ENCODE data around the gene HAVCR2. TPM values are rescaled to one million over a fixed set of nuclear protein-coding genes. Genes with fewer than 3 reads are reported as not detected.

Gene HAVCR2
- total RNA-seq, 3 donors from 2014 or later (not counting 1 experiment from before 2014, with no cell fraction given): 60.0 to 92.2 (median 74.3) TPM

DNA sequence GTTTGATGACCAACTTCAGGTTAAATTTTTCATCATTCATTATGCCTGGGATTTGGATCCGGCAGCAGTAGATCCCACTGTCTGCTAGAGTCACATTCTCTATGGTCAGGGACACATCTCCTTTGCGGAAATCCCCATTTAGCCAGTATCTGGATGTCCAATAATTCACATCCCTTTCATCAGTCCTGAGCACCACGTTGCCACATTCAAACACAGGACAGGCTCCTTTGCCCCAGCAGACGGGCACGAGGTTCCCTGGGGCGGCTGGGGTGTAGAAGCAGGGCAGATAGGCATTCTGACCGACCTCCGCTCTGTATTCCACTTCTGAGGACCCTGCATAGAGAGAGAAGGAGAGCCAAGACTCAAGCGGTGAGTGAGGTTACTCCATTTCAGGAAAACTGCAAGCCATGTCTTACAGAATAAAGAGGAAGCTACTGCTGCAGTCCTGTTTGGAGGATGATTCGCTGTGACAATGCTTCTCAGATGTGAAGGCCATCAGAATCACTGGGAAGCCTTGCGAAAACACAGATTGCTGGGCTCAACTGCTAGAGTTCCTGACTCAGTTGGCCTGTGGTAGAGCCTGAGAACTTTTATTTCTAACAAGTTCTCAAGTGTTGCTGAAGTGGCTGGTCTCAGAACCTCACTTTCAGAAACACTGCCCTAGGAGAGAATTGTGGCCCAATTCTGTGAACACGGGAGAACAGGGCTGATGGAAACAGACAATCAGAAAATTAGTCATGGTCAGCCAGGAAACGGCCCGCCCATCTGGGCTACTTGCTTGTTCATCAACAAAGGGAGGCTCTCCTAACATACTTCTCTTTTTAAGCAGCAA lies 2.0 kb downstream of the HAVCR2 start:
- DNase-seq (peak; percentile 7 to 44), ATAC-seq (peak; percentile 37 to 43 (median 40))
- H3K9me3 ChIP-seq (ENCODE audit: control insufficient read depth, insufficient read depth, low read length): no peaks in the 10 kb centered on the region
- Mint-ChIP-seq H3K27me3 (ENCODE audit: low read depth in 2 of 2) (no peaks in the 10 kb centered on the region), H3K27ac (peak overlapping the region; percentile 95 to 97), H3K4me3 (peak overlapping the region; percentile 94), H3K36me3 (peaks cover 13% of the 10 kb centered on the region), H3K4me1 (peaks cover 64 to 65% of the 10 kb centered on the region in 2 donors), H3K9me3 (no peaks in the 10 kb centered on the region)
- H3K4me3 ChIP-seq (ENCODE audit: low read length): peak overlapping the region; percentile 52
- WGBS (ENCODE audit: insufficient coverage): 62% methylated on average over 14 of the region's 14 CpGs
- intact Hi-C loops (cut with micrococcal nuclease): loop anchor here (5.0 kb wide), 1 partner anchor 185 kb away; no protein-coding TSS in a partner anchor
- peaks cover 28% of the 10 kb centered on the region for H3K36me3 ChIP-seq (ENCODE audit: control insufficient read depth, insufficient read depth, low read length)
- no peaks in the 10 kb centered on the region for H3K27me3 ChIP-seq (ENCODE audit: control insufficient read depth, insufficient read depth, low read length)
- H3K27ac ChIP-seq (ENCODE audit: low read length): peak overlapping the region; percentile 73
- peaks cover 46% of the 10 kb centered on the region for H3K4me1 ChIP-seq (ENCODE audit: control insufficient read depth, insufficient read depth, low read length)
- TF ChIP-seq CTCF (IDR thresholded peaks at IDR 0.05): no peak

DNA sequence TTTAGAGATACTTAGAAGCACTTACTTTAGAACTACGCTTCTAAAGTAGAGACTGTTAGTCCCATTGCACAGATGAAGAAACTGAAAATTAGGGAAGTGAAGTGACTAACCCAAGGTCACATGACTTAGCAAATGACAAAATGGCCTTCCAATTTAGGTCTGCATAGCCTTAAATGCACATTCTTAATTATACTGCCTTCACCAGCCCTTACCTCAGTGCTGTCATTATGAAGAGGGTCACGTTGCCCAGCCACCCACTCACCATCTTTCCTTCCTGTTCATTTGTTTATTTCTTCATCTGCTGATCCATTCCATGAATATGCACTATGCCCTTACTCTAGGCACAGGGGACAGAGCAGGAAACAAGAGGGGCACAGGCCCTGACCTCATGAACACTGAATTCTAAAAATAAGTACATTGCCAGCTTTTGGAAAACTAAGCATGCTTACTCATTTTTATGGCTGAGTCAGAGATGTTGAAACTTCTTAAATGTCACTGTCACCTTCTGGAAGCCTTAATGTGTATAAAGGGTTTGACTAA lies 8.6 kb downstream of the HAVCR2 start:
- Histone ChIP-seq H3K4me1 (ENCODE audit: control insufficient read depth, insufficient read depth, low read length) (peaks cover 2% of the 10 kb centered on the region), H3K9me3 (ENCODE audit: control insufficient read depth, insufficient read depth, low read length) (no peaks in the 10 kb centered on the region), H3K36me3 (ENCODE audit: control insufficient read depth, insufficient read depth, low read length) (peaks cover 53% of the 10 kb centered on the region), H3K4me3 (ENCODE audit: low read length) (no peak overlapping the region), H3K27ac (ENCODE audit: low read length) (no peak overlapping the region), H3K27me3 (ENCODE audit: control insufficient read depth, insufficient read depth, low read length) (no peaks in the 10 kb centered on the region)
- no peak for TF ChIP-seq CTCF (IDR thresholded peaks at IDR 0.05)
- ATAC-seq: peak in 2 of 3 donors; percentile 5 to 34
- Mint-ChIP-seq H3K36me3 (peaks cover 13% of the 10 kb centered on the region), H3K4me3 (no peak overlapping the region), H3K9me3 (no peaks in the 10 kb centered on the region), H3K27me3 (ENCODE audit: low read depth in 2 of 2) (no peaks in the 10 kb centered on the region), H3K4me1 (peaks cover 30 to 38% of the 10 kb centered on the region in 2 donors), H3K27ac (peak overlapping the region; percentile 81 to 95)
- no peak for DNase-seq
- intact Hi-C loops (cut with micrococcal nuclease): no loop called here
- whole genome bisulfite sequencing (ENCODE audit: insufficient coverage): 57% methylated on average over 2 of the region's 2 CpGs

GRCh38 chr5:157088342-157088990 lies 20.4 kb downstream of the HAVCR2 start:
- Mint-ChIP-seq H3K9me3 (no peaks in the 10 kb centered on the region), H3K4me3 (no peak overlapping the region), H3K4me1 (peaks cover 4 to 12% of the 10 kb centered on the region in 2 donors), H3K27ac (peak overlapping the region; percentile 49 to 74), H3K27me3 (ENCODE audit: low read depth in 2 of 2) (no peaks in the 10 kb centered on the region), H3K36me3 (peaks cover 41% of the 10 kb centered on the region)
- H3K4me1 ChIP-seq (ENCODE audit: control insufficient read depth, insufficient read depth, low read length): no peaks in the 10 kb centered on the region
- DNase-seq: no peak
- no peak overlapping the region for H3K4me3 ChIP-seq (ENCODE audit: low read length)
- no peak for TF ChIP-seq CTCF (IDR thresholded peaks at IDR 0.05)
- H3K9me3 ChIP-seq (ENCODE audit: control insufficient read depth, insufficient read depth, low read length): no peaks in the 10 kb centered on the region
- no peaks in the 10 kb centered on the region for H3K27me3 ChIP-seq (ENCODE audit: control insufficient read depth, insufficient read depth, low read length)
- ATAC-seq: no peak
- peaks cover 56% of the 10 kb centered on the region for H3K36me3 ChIP-seq (ENCODE audit: control insufficient read depth, insufficient read depth, low read length)
- H3K27ac ChIP-seq (ENCODE audit: low read length): no peak overlapping the region
- 79% methylated on average over 3 of the region's 3 CpGs for WGBS (ENCODE audit: insufficient coverage)
- intact Hi-C loops (cut with micrococcal nuclease): no loop called here

Measured in natural killer cell (primary cell).